H9 (cell line): Measurements from ENCODE around the gene BNIP1. TPM values are rescaled to one million over a fixed set of nuclear protein-coding genes. Genes with fewer than 3 reads are reported as not detected.

ENCODE experiments used
- DNase-seq: peaks from one replicate; pipeline ENCODE4 v3.0.0-alpha.2; 2017
- H2AFZ ChIP-seq: one replicate; pipeline ENCODE4 v1.6.1; 2013; ENCODE audit warnings: mild to moderate bottlenecking, low read length, control low read depth, moderate library complexity
- H2AK5ac ChIP-seq: 2 replicates; pipeline ENCODE4 v1.6.1; 2013; ENCODE audit warnings: low read length, control low read depth, mixed read lengths; ENCODE audit not compliant: insufficient read length
- H2BK120ac ChIP-seq: one replicate; pipeline ENCODE4 v1.6.1; 2013; ENCODE audit warnings: low read depth, mild to moderate bottlenecking, low read length, control low read depth, inconsistent platforms; ENCODE audit not compliant: poor library complexity, severe bottlenecking
- H2BK12ac ChIP-seq: 2 replicates; pipeline ENCODE4 v1.6.1; 2013; ENCODE audit warnings: low read length, control low read depth, mixed read lengths, low read depth; ENCODE audit not compliant: insufficient read length
- H2BK15ac ChIP-seq: 2 replicates; pipeline ENCODE4 v1.6.1; 2013; ENCODE audit warnings: low read depth, low read length, control low read depth
- H2BK20ac ChIP-seq: one replicate; pipeline ENCODE4 v1.6.1; 2013; ENCODE audit warnings: low read depth, mild to moderate bottlenecking, low read length, control low read depth, inconsistent platforms; ENCODE audit not compliant: poor library complexity, severe bottlenecking
- H2BK5ac ChIP-seq: 2 replicates; pipeline ENCODE4 v1.6.1; 2013; ENCODE audit warnings: low read length, control low read depth, mixed read lengths; ENCODE audit not compliant: insufficient read length
- H3K14ac ChIP-seq: 2 replicates; pipeline ENCODE4 v1.6.1; 2013; ENCODE audit warnings: low read length, control low read depth; ENCODE audit not compliant: insufficient read depth
- H3K18ac ChIP-seq: 2 replicates; pipeline ENCODE4 v1.6.1; 2013; ENCODE audit warnings: low read depth, mild to moderate bottlenecking, mixed read lengths, low read length, control low read depth; ENCODE audit not compliant: insufficient read length
- H3K23ac ChIP-seq: 2 replicates; pipeline ENCODE4 v1.6.1; 2013; ENCODE audit warnings: low read length, control low read depth, mixed read lengths, low read depth; ENCODE audit not compliant: insufficient read length
- H3K23me2 ChIP-seq: 2 replicates; pipeline ENCODE4 v1.6.1; 2013; ENCODE audit warnings: low read depth, mild to moderate bottlenecking, mixed read lengths, low read length, control low read depth; ENCODE audit not compliant: insufficient read length, poor library complexity, severe bottlenecking
- H3K27ac ChIP-seq: 2 replicates; pipeline ENCODE4 v1.5.1; 2013; ENCODE audit warnings: low read length, control low read depth, mixed read lengths, low read depth; ENCODE audit not compliant: insufficient read length
- H3K27me3 ChIP-seq: 2 replicates; pipeline ENCODE4 v1.6.1; 2013; ENCODE audit warnings: low read length, control low read depth, inconsistent platforms; ENCODE audit not compliant: insufficient read depth
- H3K4ac ChIP-seq: 2 replicates; pipeline ENCODE4 v1.6.1; 2013; ENCODE audit warnings: low read depth, mild to moderate bottlenecking, control low read depth, inconsistent platforms, low read length, moderate library complexity
- H3K4me1 ChIP-seq: 2 replicates; pipeline ENCODE4 v1.6.1; 2013; ENCODE audit warnings: low read length, control low read depth, inconsistent platforms; ENCODE audit not compliant: insufficient read depth
- H3K4me2 ChIP-seq: 2 replicates; pipeline ENCODE4 v1.6.1; 2013; ENCODE audit warnings: low read length, control low read depth, mixed read lengths; ENCODE audit not compliant: insufficient read length, insufficient read depth
- H3K56ac ChIP-seq: 2 replicates; pipeline ENCODE4 v1.6.1; 2013; ENCODE audit warnings: low read depth, mild to moderate bottlenecking, mixed read lengths, low read length, control low read depth; ENCODE audit not compliant: insufficient read length
- H3K79me1 ChIP-seq: 2 replicates; pipeline ENCODE4 v1.6.1; 2013; ENCODE audit warnings: low read depth, mild to moderate bottlenecking, moderate library complexity, low read length, control low read depth, inconsistent platforms; ENCODE audit not compliant: insufficient read depth, poor library complexity, severe bottlenecking
- H3K79me2 ChIP-seq: 2 replicates; pipeline ENCODE4 v1.6.1; 2013; ENCODE audit warnings: low read length, control low read depth, inconsistent platforms; ENCODE audit not compliant: insufficient read depth
- H3K9ac ChIP-seq: 2 replicates; pipeline ENCODE4 v1.6.1; 2013; ENCODE audit warnings: low read length, control low read depth, mixed read lengths; ENCODE audit not compliant: insufficient read length; ENCODE audit errors: extremely low read depth
- H3K9me3 ChIP-seq: one replicate; pipeline ENCODE4 v1.6.1; 2013; ENCODE audit warnings: low read depth, low read length, inconsistent platforms; ENCODE audit not compliant: control insufficient read depth
- H3T11ph ChIP-seq: one replicate; pipeline ENCODE4 v1.6.1; 2013; ENCODE audit warnings: mild to moderate bottlenecking, low read length, control low read depth, inconsistent platforms
- H4K20me1 ChIP-seq: one replicate; pipeline ENCODE4 v1.6.1; 2013; ENCODE audit not compliant: control insufficient read depth, insufficient read length, insufficient read depth
- H4K5ac ChIP-seq: 2 replicates; pipeline ENCODE4 v1.6.1; 2013; ENCODE audit warnings: low read depth, mild to moderate bottlenecking, mixed read lengths, low read length, control low read depth; ENCODE audit not compliant: insufficient read length
- H4K8ac ChIP-seq: replicated peaks from 2 replicates; pipeline ENCODE4 v1.6.1; 2013; ENCODE audit warnings: low read length, control low read depth, mixed read lengths, low read depth; ENCODE audit not compliant: insufficient read length
- H4K91ac ChIP-seq: 2 replicates; pipeline ENCODE4 v1.6.1; 2013; ENCODE audit warnings: low read depth, mild to moderate bottlenecking, moderate library complexity, mixed read lengths, low read length, control low read depth; ENCODE audit not compliant: insufficient read length
- H3K27ac Mint-ChIP-seq, 3 experiments: 2 replicates in 2 of 3; 3 replicates in 1 of 3; pipeline ENCODE4 v1.8.0; 2020 to 2021; ENCODE audit warnings: mixed read lengths in 3 of 3, mild to moderate bottlenecking in 1 of 3, moderate library complexity in 1 of 3
- H3K27me3 Mint-ChIP-seq: 2 replicates; pipeline ENCODE4 v1.8.0; 2021; ENCODE audit warnings: low read depth, mild to moderate bottlenecking, moderate library complexity, mixed read lengths
- H3K36me3 Mint-ChIP-seq, 3 experiments: 2 replicates in 2 of 3; 3 replicates in 1 of 3; pipeline ENCODE4 v1.8.0; 2020 to 2021; ENCODE audit warnings: low read depth in 3 of 3, mixed read lengths in 3 of 3; ENCODE audit not compliant: insufficient read depth in 1 of 3
- H3K4me1 Mint-ChIP-seq, 2 experiments: 2 replicates each; pipeline ENCODE4 v1.8.0; 2020; ENCODE audit warnings: mixed read lengths in 2 of 2
- H3K4me3 Mint-ChIP-seq, 2 experiments: 2 replicates in 1 of 2; 3 replicates in 1 of 2; pipeline ENCODE4 v1.8.0; 2020 to 2021; ENCODE audit warnings: mild to moderate bottlenecking in 2 of 2, mixed read lengths in 2 of 2, moderate library complexity in 1 of 2
- H3K9me3 Mint-ChIP-seq, 2 experiments: 2 replicates in 1 of 2; 3 replicates in 1 of 2; pipeline ENCODE4 v1.8.0; 2020; ENCODE audit warnings: mild to moderate bottlenecking in 2 of 2, mixed read lengths in 2 of 2, moderate library complexity in 1 of 2
- CTCF ChIP-seq: fragments of 200-600 bp; sonication (generic); conservative IDR thresholded peaks from 3 replicates; pipeline ENCODE4 v1.8.0; 2021; ENCODE audit warnings: antibody characterized with exemption, mild to moderate bottlenecking
- WGBS: extraction: QIAGEN DNeasy Blood & Tissue Kit; methylation state at CpG from one replicate; pipeline ENCODE4 v1.1.7; 2013; ENCODE audit warnings: missing lambda C conversion rate, low lambda C conversion rate, mixed read lengths; ENCODE audit not compliant: insufficient read length; ENCODE audit errors: extremely low coverage; 5-methylcytosine and 5-hydroxymethylcytosine counted together
- total RNA-seq: library from RNA; stranded (reverse); gene quantifications from 2 replicates; pipeline ENCODE4 v1.2.1, GENCODE V29; 2021

BNIP1 gene
- total RNA-seq, 1 experiment from 2014 or later: 8.8 TPM

GRCh38 chr5:173187054-173187743 is 42.9 kb downstream of the BNIP1 start:
- Mint-ChIP-seq H3K27me3 (peaks cover 19% of the 10 kb centered on the region), H3K4me1 (no peaks in the 10 kb centered on the region), H3K4me3 (no peak overlapping the region), H3K36me3 (no peaks in the 10 kb centered on the region; a peak in 1 of 7 replicates), H3K9me3 (no peaks in the 10 kb centered on the region; a peak in 1 of 5 replicates), H3K27ac (no peak overlapping the region; a peak in 1 of 7 replicates)
- no peak overlapping the region for H3K27ac ChIP-seq
- no peak overlapping the region for H4K5ac ChIP-seq
- H3K18ac ChIP-seq: no peak overlapping the region
- WGBS: no CpG with 5 or more reads among the region's 11 CpGs
- no peak overlapping the region for H3K4ac ChIP-seq
- DNase-seq: peak; percentile 64
- H3K4me2 ChIP-seq: no peak overlapping the region
- H2AFZ ChIP-seq: no peak overlapping the region
- no peak overlapping the region for H2BK12ac ChIP-seq
- no peak overlapping the region for H2BK120ac ChIP-seq
- H2BK5ac ChIP-seq: no peak overlapping the region
- H3K56ac ChIP-seq: no peak overlapping the region
- H3K23me2 ChIP-seq: no peaks in the 10 kb centered on the region
- no peaks in the 10 kb centered on the region for H3K79me1 ChIP-seq
- no peak overlapping the region for H3K9ac ChIP-seq
- H4K20me1 ChIP-seq: no peaks in the 10 kb centered on the region
- H4K91ac ChIP-seq: no peak overlapping the region
- peak; percentile 54 for TF ChIP-seq CTCF
- H3K79me2 ChIP-seq: no peaks in the 10 kb centered on the region
- H2AK5ac ChIP-seq: no peak overlapping the region
- H3K27me3 ChIP-seq: no peaks in the 10 kb centered on the region
- H3K23ac ChIP-seq: no peak overlapping the region
- H3K14ac ChIP-seq: no peak overlapping the region
- no peaks in the 10 kb centered on the region for H3K4me1 ChIP-seq
- no peak overlapping the region for H2BK15ac ChIP-seq
- no peaks in the 10 kb centered on the region for H3K9me3 ChIP-seq
- H2BK20ac ChIP-seq: no peak overlapping the region
- H4K8ac ChIP-seq: no peak overlapping the region
- H3T11ph ChIP-seq: no peak overlapping the region
